ENCODE measurements around the gene KLHL36. TPM values are rescaled to one million over a fixed set of nuclear protein-coding genes. Genes with fewer than 3 reads are reported as not detected.

KLHL36 gene
- total RNA-seq = 10 to 100 TPM; 44.1 to 92.2 (median 54.2) TPM

- WGBS, 2 donors = 20 to 21% methylated on average over 17 to 19 of the region's 77 CpGs
- Histone ChIP-seq H3K36me3 (peaks cover 0 to 24% (median 17%) of the 10 kb centered on the region in 4 donors), H3K27ac (peak within 1 kb of the TSS; percentile 81 to 93 (median 85)), H3K27me3 (no peaks in the 10 kb centered on the region), H3K4me1 (peaks cover 23 to 35% (median 28%) of the 10 kb centered on the region in 4 donors), H3K4me3 (peak within 1 kb of the TSS; percentile 72 to 100 (median 80)), H3K9me3 (no peaks in the 10 kb centered on the region)
- ATAC-seq (ENCODE audit: low FRiP score in 2 of 2) (peak; percentile 54 to 93), DNase-seq (peak; percentile 68 to 96)
- TF ChIP-seq CTCF (IDR thresholded peaks at IDR 0.05) (peak in 2 of 6 experiments; percentile 18 to 23), POLR2A (IDR thresholded peaks at IDR 0.05) (peak in 1 of 4 donors; percentile 32), POLR2AphosphoS5 (IDR thresholded peaks at IDR 0.05) (peak; percentile 24 to 33), EP300 (IDR thresholded peaks at IDR 0.05) (no peak)
Measured at GRCh38 chr16:84647828-84648594, at the start of gene KLHL36. KLHL36 (plus strand) TSS chr16:84648511; CDS start chr16:84650868, 2,357 bp downstream.

GRCh38 chr16:84599521-84600202, 48.6 kb upstream of the KLHL36 start:
- ATAC-seq (ENCODE audit: low FRiP score in 2 of 2) (peak; percentile 32 to 65), DNase-seq (peak in 1 of 2 donors; percentile 75)
- Histone ChIP-seq H3K4me1 (peaks cover 48 to 83% (median 64%) of the 10 kb centered on the region in 4 donors), H3K9me3 (no peaks in the 10 kb centered on the region), H3K4me3 (peak overlapping the region in 2 of 4 donors; percentile 2 to 17), H3K36me3 (no peaks in the 10 kb centered on the region), H3K27me3 (no peaks in the 10 kb centered on the region), H3K27ac (peak overlapping the region; percentile 80 to 92 (median 86))
- WGBS, 2 donors = 3 to 6% methylated on average over 12 of the region's 12 CpGs
- TF ChIP-seq POLR2AphosphoS5 (IDR thresholded peaks at IDR 0.05) = peak; percentile 51 to 64
- no peak for TF ChIP-seq EP300 (IDR thresholded peaks at IDR 0.05)

- DNase-seq (no peak), ATAC-seq (ENCODE audit: low FRiP score in 2 of 2) (peak; percentile 19 to 42)
- no peaks in the 10 kb centered on the region for H3K9me3 ChIP-seq
- H3K27me3 ChIP-seq = no peaks in the 10 kb centered on the region
- H3K4me3 ChIP-seq = peak overlapping the region in 1 of 4 donors; percentile 17
- TF ChIP-seq POLR2A (IDR thresholded peaks at IDR 0.05) (peak in 1 of 4 donors; percentile 13), POLR2AphosphoS5 (IDR thresholded peaks at IDR 0.05) (no peak), EP300 (IDR thresholded peaks at IDR 0.05) (no peak), CTCF (IDR thresholded peaks at IDR 0.05) (no peak)
- no peaks in the 10 kb centered on the region for H3K36me3 ChIP-seq
- H3K4me1 ChIP-seq = peaks cover 44 to 86% (median 60%) of the 10 kb centered on the region in 4 donors
- H3K27ac ChIP-seq = peak overlapping the region; percentile 80 to 92 (median 86)
- 70 to 80% methylated on average over 22 to 25 of the region's 25 CpGs for WGBS, 2 donors
Measured at GRCh38 chr16:84600343-84601229, 47.7 kb upstream of the KLHL36 start.

- peak; percentile 49 to 86 for ATAC-seq (ENCODE audit: low FRiP score in 2 of 2)
Measured at GRCh38 chr16:84603140-84603816, 45.0 kb upstream of the KLHL36 start.

More at GRCh38 chr16:84603140-84603816, 45.0 kb upstream of the KLHL36 start:
- Histone ChIP-seq H3K4me3 (no peak overlapping the region), H3K27ac (peak overlapping the region; percentile 80 to 92 (median 86)), H3K4me1 (peaks cover 44 to 84% (median 56%) of the 10 kb centered on the region in 4 donors), H3K27me3 (no peaks in the 10 kb centered on the region), H3K9me3 (no peaks in the 10 kb centered on the region), H3K36me3 (no peaks in the 10 kb centered on the region)
- TF ChIP-seq CTCF (IDR thresholded peaks at IDR 0.05) = no peak
- TF ChIP-seq EP300 (IDR thresholded peaks at IDR 0.05) = no peak
- peak in 1 of 4 donors; percentile 61 for TF ChIP-seq POLR2A (IDR thresholded peaks at IDR 0.05)
- TF ChIP-seq POLR2AphosphoS5 (IDR thresholded peaks at IDR 0.05) = peak; percentile 61 to 77
- WGBS, 2 donors = 60 to 65% methylated on average over 23 of the region's 23 CpGs
- peak; percentile 76 to 90 for DNase-seq

Data from upper lobe of left lung (tissue), 6 donors.